SK-N-SH treated with all-trans-retinoic acid at 6 μM for 48 hours (cell line): ENCODE results near the gene BMP8A.

Source experiments
- ATAC-seq: fragments of 200-7000 bp; cut with Tn5 transposase; 3 replicates; pipeline ENCODE4 v1.9.1; 2020; ENCODE audit warnings: mild to moderate bottlenecking, moderate library complexity
- BACH2 ChIP-seq: fragments of 250-450 bp; sonication (Bioruptor Pico); IDR thresholded peaks from 2 replicates; pipeline ENCODE4 v1.9.0; 2021; ENCODE audit warnings: mild to moderate bottlenecking, borderline replicate concordance
- CREB5 ChIP-seq: fragments of 250-450 bp; sonication (Bioruptor Pico); IDR thresholded peaks from 2 replicates; pipeline ENCODE4 v1.5.1; 2020; ENCODE audit warnings: low read depth, mild to moderate bottlenecking, moderate library complexity
- CSDC2 ChIP-seq: fragments of 250-450 bp; sonication (Bioruptor Pico); IDR thresholded peaks from 2 replicates; pipeline ENCODE4 v1.5.0; 2020; ENCODE audit warnings: mild to moderate bottlenecking, moderate library complexity
- CSRNP3 ChIP-seq: fragments of 250-450 bp; sonication (Bioruptor Pico); IDR thresholded peaks from 2 replicates; pipeline ENCODE4 v1.5.1; 2021; ENCODE audit warnings: mild to moderate bottlenecking, moderate library complexity
- ESRRG ChIP-seq: fragments of 250-450 bp; sonication (Bioruptor Pico); IDR thresholded peaks from 2 replicates; pipeline ENCODE4 v1.6.1; 2021; ENCODE audit warnings: mild to moderate bottlenecking
- GLIS3 ChIP-seq: fragments of 250-450 bp; sonication (Bioruptor Pico); IDR thresholded peaks from 2 replicates; pipeline ENCODE4 v1.5.0; 2020; ENCODE audit warnings: mild to moderate bottlenecking, moderate library complexity
- ISL1 ChIP-seq: fragments of 250-450 bp; sonication (Bioruptor Pico); IDR thresholded peaks from 2 replicates; pipeline ENCODE4 v2.1.2; 2022; ENCODE audit warnings: mild to moderate bottlenecking, moderate library complexity
- OSR1 ChIP-seq: fragments of 250-450 bp; sonication (Bioruptor Pico); IDR thresholded peaks from 2 replicates; pipeline ENCODE4 v1.8.0; 2022; ENCODE audit warnings: moderate library complexity, mild to moderate bottlenecking, inconsistent platforms
- PATZ1 ChIP-seq: fragments of 250-450 bp; sonication (Bioruptor Pico); IDR thresholded peaks from 2 replicates; pipeline ENCODE4 v1.8.0; 2020; ENCODE audit warnings: mild to moderate bottlenecking, moderate library complexity, borderline replicate concordance
- POU6F1 ChIP-seq: fragments of 250-450 bp; sonication (Bioruptor Pico); IDR thresholded peaks from 2 replicates; pipeline ENCODE4 v1.8.0; 2021; ENCODE audit warnings: low read depth, mild to moderate bottlenecking, moderate library complexity, borderline replicate concordance
- PPARA ChIP-seq: fragments of 250-450 bp; sonication (Bioruptor Pico); IDR thresholded peaks from 2 replicates; pipeline ENCODE4 v1.5.0; 2020; ENCODE audit warnings: mild to moderate bottlenecking, borderline replicate concordance
- RARB ChIP-seq: fragments of 250-450 bp; sonication (Bioruptor Pico); IDR thresholded peaks from 2 replicates; pipeline ENCODE4 v1.8.0; 2021; ENCODE audit warnings: mild to moderate bottlenecking, moderate library complexity
- TCF4 ChIP-seq: fragments of 250-450 bp; sonication (Bioruptor Pico); IDR thresholded peaks from 2 replicates; pipeline ENCODE4 v1.8.0; 2021; ENCODE audit warnings: mild to moderate bottlenecking, moderate library complexity, borderline replicate concordance
- TOX ChIP-seq: fragments of 250-450 bp; sonication (Bioruptor Pico); IDR thresholded peaks from 2 replicates; pipeline ENCODE4 v1.8.0; 2021; ENCODE audit warnings: mild to moderate bottlenecking, moderate library complexity, borderline replicate concordance
- TSHZ2 ChIP-seq: fragments of 250-450 bp; sonication (Bioruptor Pico); IDR thresholded peaks from 2 replicates; pipeline ENCODE4 v1.5.0; 2020; ENCODE audit warnings: mild to moderate bottlenecking, moderate library complexity
- ZC3H10 ChIP-seq: fragments of 250-450 bp; sonication (Bioruptor Pico); IDR thresholded peaks from 2 replicates; pipeline ENCODE4 v1.5.1; 2021; ENCODE audit warnings: mild to moderate bottlenecking, moderate library complexity
- ZFP3 ChIP-seq: fragments of 250-450 bp; sonication (Bioruptor Pico); IDR thresholded peaks from 2 replicates; pipeline ENCODE4 v1.5.0; 2020; ENCODE audit warnings: mild to moderate bottlenecking, moderate library complexity
- ZNF565 ChIP-seq: fragments of 450-650 bp; formaldehyde crosslinking; conservative IDR thresholded peaks from 2 replicates; pipeline ENCODE4 v1.5.0; 2020; ENCODE audit warnings: low read depth, mild to moderate bottlenecking, moderate library complexity
- ZNF70 ChIP-seq: fragments of 450-650 bp; formaldehyde crosslinking; IDR thresholded peaks from 2 replicates; pipeline ENCODE4 v1.5.0; 2020; ENCODE audit warnings: mild to moderate bottlenecking, moderate library complexity
- ZNF8 ChIP-seq: fragments of 450-650 bp; formaldehyde crosslinking; IDR thresholded peaks from 2 replicates; pipeline ENCODE4 v1.5.0; 2020; ENCODE audit warnings: mild to moderate bottlenecking, moderate library complexity

BMP8A gene

GRCh38 chr1:39481289-39481688, 10.1 kb upstream of the BMP8A start:
- no peak for ATAC-seq

GRCh38 chr1:39483276-39483675, 8.2 kb upstream of the BMP8A start:
- TF ChIP-seq POU6F1 (CRISPR knock-in tag) = no peak
- TF ChIP-seq CSDC2 (CRISPR knock-in tag) = no peak
- TF ChIP-seq BACH2 = no peak
- TF ChIP-seq ZFP3 (CRISPR knock-in tag) = no peak
- TF ChIP-seq TOX (CRISPR knock-in tag) = no peak
- no peak for TF ChIP-seq RARB (CRISPR knock-in tag)
- TF ChIP-seq ZNF565 (CRISPR knock-in tag) = no peak
- no peak for TF ChIP-seq ZNF8
- no peak for TF ChIP-seq CREB5 (CRISPR knock-in tag)
- TF ChIP-seq GLIS3 (CRISPR knock-in tag) = no peak
- TF ChIP-seq ESRRG (CRISPR knock-in tag) = no peak
- TF ChIP-seq TCF4 = no peak
- no peak for TF ChIP-seq CSRNP3
- TF ChIP-seq OSR1 = no peak
- TF ChIP-seq ZNF70 (CRISPR knock-in tag) = no peak
- no peak for TF ChIP-seq PATZ1 (CRISPR knock-in tag)
- TF ChIP-seq TSHZ2 (CRISPR knock-in tag) = no peak
- TF ChIP-seq ISL1 (CRISPR knock-in tag) = no peak
- TF ChIP-seq ZC3H10 (CRISPR knock-in tag) = no peak
- no peak for TF ChIP-seq PPARA (CRISPR knock-in tag)
- TF ChIP-seq, all 23 proteins: peak for 0
- no peak for ATAC-seq

More at GRCh38 chr1:39481289-39481688, 10.1 kb upstream of the BMP8A start:
- TF ChIP-seq TSHZ2 (CRISPR knock-in tag) = no peak
- TF ChIP-seq CSDC2 (CRISPR knock-in tag) = no peak
- TF ChIP-seq ISL1 (CRISPR knock-in tag) = no peak
